ENCODE data around the gene SUPT5H. TPM values are rescaled to one million over a fixed set of nuclear protein-coding genes. Genes with fewer than 3 reads are reported as not detected.

SUPT5H gene
- total RNA-seq = 71.9 and 91.2 TPM in 2 replicates

- Histone ChIP-seq H3K9me3 (ENCODE audit: low read depth, low read length) (no peaks in the 10 kb centered on the region), H3K4me2 (ENCODE audit: insufficient read depth, low read length) (peak within 1 kb of the TSS; percentile 88), H3K27me3 (ENCODE audit: insufficient read depth, low read length) (no peaks in the 10 kb centered on the region), H3K27ac (ENCODE audit: low read depth, low read length) (peak within 1 kb of the TSS; percentile 95), H4K20me1 (ENCODE audit: insufficient read depth, low read length) (peaks cover 36% of the 10 kb centered on the region), H2AFZ (ENCODE audit: low read length) (peak within 1 kb of the TSS; percentile 87), H3K79me2 (ENCODE audit: insufficient read depth, low read length) (peaks cover 60% of the 10 kb centered on the region), H3K4me1 (ENCODE audit: insufficient read depth, low read length) (peaks cover 24% of the 10 kb centered on the region), H3K4me3 (ENCODE audit: insufficient read depth, low read length) (peak within 1 kb of the TSS; percentile 95), H3K36me3 (ENCODE audit: insufficient read depth, low read length) (peaks cover 14% of the 10 kb centered on the region)
- peak; percentile 99 for DNase-seq (ENCODE audit: insufficient read length, low spot score, missing footprints)
- no peak for TF ChIP-seq CTCF (IDR thresholded peaks at IDR 0.05; ENCODE audit: extremely low read depth, low read depth, low read length)
Observed at GRCh38 chr19:39445196-39446111, at the start of gene SUPT5H. TSS of gene SUPT5H (plus strand) at chr19:39445582. CDS start at chr19:39445891, 309 bp downstream.

- peak; percentile 99 for DNase-seq (ENCODE audit: insufficient read length, low spot score, missing footprints)
- Histone ChIP-seq H3K4me3 (ENCODE audit: insufficient read depth, low read length) (no peak overlapping the region), H3K9me3 (ENCODE audit: low read depth, low read length) (no peaks in the 10 kb centered on the region), H3K27ac (ENCODE audit: low read depth, low read length) (peak overlapping the region; percentile 94), H2AFZ (ENCODE audit: low read length) (peak overlapping the region; percentile 33), H3K27me3 (ENCODE audit: insufficient read depth, low read length) (no peaks in the 10 kb centered on the region), H3K79me2 (ENCODE audit: insufficient read depth, low read length) (peaks cover 13% of the 10 kb centered on the region), H4K20me1 (ENCODE audit: insufficient read depth, low read length) (no peaks in the 10 kb centered on the region), H3K36me3 (ENCODE audit: insufficient read depth, low read length) (peaks cover 21% of the 10 kb centered on the region), H3K4me1 (ENCODE audit: insufficient read depth, low read length) (peaks cover 30% of the 10 kb centered on the region), H3K4me2 (ENCODE audit: insufficient read depth, low read length) (peak overlapping the region; percentile 30)
- TF ChIP-seq CTCF (IDR thresholded peaks at IDR 0.05; ENCODE audit: extremely low read depth, low read depth, low read length) = peak; percentile 93
Observed at GRCh38 chr19:39397360-39398296, 47.8 kb upstream of the SUPT5H start.

- Histone ChIP-seq H3K27me3 (ENCODE audit: insufficient read depth, low read length) (no peaks in the 10 kb centered on the region), H3K4me1 (ENCODE audit: insufficient read depth, low read length) (peaks cover 36% of the 10 kb centered on the region), H3K4me2 (ENCODE audit: insufficient read depth, low read length) (peak overlapping the region; percentile 30), H3K27ac (ENCODE audit: low read depth, low read length) (peak overlapping the region; percentile 94), H2AFZ (ENCODE audit: low read length) (no peak overlapping the region), H3K9me3 (ENCODE audit: low read depth, low read length) (no peaks in the 10 kb centered on the region), H3K79me2 (ENCODE audit: insufficient read depth, low read length) (peaks cover 10% of the 10 kb centered on the region), H4K20me1 (ENCODE audit: insufficient read depth, low read length) (no peaks in the 10 kb centered on the region), H3K4me3 (ENCODE audit: insufficient read depth, low read length) (no peak overlapping the region), H3K36me3 (ENCODE audit: insufficient read depth, low read length) (peaks cover 20% of the 10 kb centered on the region)
- DNase-seq (ENCODE audit: insufficient read length, low spot score, missing footprints) = peak; percentile 91
- no peak for TF ChIP-seq CTCF (IDR thresholded peaks at IDR 0.05; ENCODE audit: extremely low read depth, low read depth, low read length)
Observed at GRCh38 chr19:39398297-39398864, 47.0 kb upstream of the SUPT5H start.
